GM19463 (cell line): ENCODE measurements around the gene ACTR8.

ENCODE experiments used
- ATAC-seq: cut with Tn5 transposase; IDR thresholded peaks from one replicate; pipeline ENCODE4 v1.9.1; 2021; ENCODE audit warnings: mild to moderate bottlenecking, moderate library complexity; ENCODE audit not compliant: unreplicated experiment

Gene ACTR8

GRCh38 chr3:53836084-53836872 lies 45.7 kb downstream of the ACTR8 start:
- ATAC-seq: no peak

- no peak for ATAC-seq
Measured at GRCh38 chr3:53835257-53835656, 46.7 kb downstream of the ACTR8 start.

GRCh38 chr3:53834429-53835095 lies 47.4 kb downstream of the ACTR8 start:
- no peak for ATAC-seq

GRCh38 chr3:53833700-53834099 lies 48.3 kb downstream of the ACTR8 start:
- ATAC-seq: no peak

GRCh38 chr3:53833053-53833645 lies 48.8 kb downstream of the ACTR8 start:
- no peak for ATAC-seq

- ATAC-seq: no peak
Measured at GRCh38 chr3:53830944-53831343, 51.0 kb downstream of the ACTR8 start.

- no peak for ATAC-seq
Measured at GRCh38 chr3:53829605-53830004, 52.3 kb downstream of the ACTR8 start.

GRCh38 chr3:53828581-53828980 lies 53.4 kb downstream of the ACTR8 start:
- ATAC-seq: no peak

- no peak for ATAC-seq
Measured at GRCh38 chr3:53826048-53826447, 55.9 kb downstream of the ACTR8 start.

- no peak for ATAC-seq
Measured at GRCh38 chr3:53824795-53825194, 57.2 kb downstream of the ACTR8 start.

- no peak for ATAC-seq
Measured at GRCh38 chr3:53823956-53824657, 57.8 kb downstream of the ACTR8 start.

- ATAC-seq: no peak
Measured at GRCh38 chr3:53823026-53823955, 58.7 kb downstream of the ACTR8 start.

GRCh38 chr3:53822331-53822741 lies 59.6 kb downstream of the ACTR8 start:
- ATAC-seq: no peak

- no peak for ATAC-seq
Measured at GRCh38 chr3:53821631-53822121, 60.3 kb downstream of the ACTR8 start.

GRCh38 chr3:53820756-53821580 lies 61.0 kb downstream of the ACTR8 start:
- ATAC-seq: no peak

- ATAC-seq: no peak
Measured at GRCh38 chr3:53820084-53820483, 61.9 kb downstream of the ACTR8 start.

- ATAC-seq: no peak
Measured at GRCh38 chr3:53819163-53819868, 62.6 kb downstream of the ACTR8 start.
